ENCODE results near the gene LYZL1.
"Not testable (repeated sequence)": the region's sequence is repeated elsewhere in the genome, so short reads cannot be mapped to it uniquely, and the experiment has no call there.

LYZL1 gene

DNA sequence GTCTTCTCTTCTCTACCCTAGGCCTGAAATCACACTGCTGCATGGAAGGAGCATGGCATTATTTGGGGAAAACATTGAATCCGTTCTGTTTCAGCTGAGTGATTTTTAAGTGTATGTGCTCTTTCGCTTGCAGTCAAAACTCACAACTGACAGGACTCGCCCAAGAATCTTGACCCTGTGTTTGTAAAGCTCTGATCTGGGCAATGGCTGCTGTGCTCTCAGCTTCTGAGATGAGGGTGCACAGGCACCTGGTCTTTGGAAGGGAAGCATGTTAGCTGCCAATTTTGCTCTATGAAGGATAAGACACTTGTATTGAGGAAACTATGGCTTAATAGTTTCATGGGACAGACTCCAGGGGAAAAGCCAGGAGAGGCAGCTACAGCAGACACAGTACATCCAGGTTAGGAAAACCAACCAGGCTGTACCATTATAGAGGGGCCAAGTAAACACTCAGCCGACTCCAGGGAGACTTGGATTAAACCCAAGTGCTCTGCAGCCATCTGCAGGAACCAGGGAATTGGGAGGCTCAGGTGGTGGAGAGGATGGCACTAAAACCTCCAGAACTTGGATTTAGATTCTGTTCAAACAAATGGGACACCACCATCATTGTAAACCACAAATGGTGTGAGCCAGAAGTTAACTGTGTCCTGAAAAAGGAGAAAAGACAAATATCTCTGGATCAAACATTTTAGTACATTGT, 43.3 kb downstream of the LYZL1 start:
- DNase-seq (ENCODE audit: low spot score): no peak

DNA sequence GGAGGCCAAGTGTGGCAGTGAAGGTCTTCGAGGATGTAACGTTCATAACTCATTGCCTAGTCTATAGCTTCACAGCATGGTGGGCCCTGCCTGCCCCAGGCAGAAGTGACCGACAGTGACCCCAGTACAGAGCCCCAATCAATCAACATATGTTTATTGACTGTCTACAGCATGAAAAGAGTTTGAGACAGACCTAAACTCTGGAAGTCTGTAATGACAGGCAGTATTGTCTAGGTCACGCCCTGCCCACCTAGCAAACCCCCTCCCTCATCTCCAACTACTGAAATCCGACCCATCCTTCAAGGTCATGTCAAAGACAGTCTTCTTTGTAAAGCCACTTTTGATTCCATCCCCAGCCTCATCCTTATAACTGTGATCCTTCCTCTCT, 43.9 kb downstream of the LYZL1 start:
- DNase-seq (ENCODE audit: low spot score): no peak

DNA sequence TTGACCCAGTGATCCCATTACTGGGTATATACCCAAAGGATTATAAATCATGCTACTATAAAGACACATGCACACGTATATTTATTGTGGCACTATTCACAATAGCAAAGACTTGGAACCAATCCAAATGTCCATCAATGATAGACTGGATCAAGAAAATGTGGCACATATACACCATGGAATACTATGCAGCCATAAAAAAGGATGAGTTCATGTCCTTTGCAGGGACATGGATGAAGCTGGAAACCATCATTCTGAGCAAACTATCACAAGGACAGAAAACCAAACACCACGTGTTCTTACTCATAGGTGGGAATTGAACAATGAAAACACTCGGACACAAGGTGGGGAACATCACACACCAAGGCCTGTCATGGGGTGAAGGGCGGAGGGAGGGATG, 48.7 kb downstream of the LYZL1 start:
- DNase-seq (ENCODE audit: low spot score): not testable (repeated sequence)

DNA sequence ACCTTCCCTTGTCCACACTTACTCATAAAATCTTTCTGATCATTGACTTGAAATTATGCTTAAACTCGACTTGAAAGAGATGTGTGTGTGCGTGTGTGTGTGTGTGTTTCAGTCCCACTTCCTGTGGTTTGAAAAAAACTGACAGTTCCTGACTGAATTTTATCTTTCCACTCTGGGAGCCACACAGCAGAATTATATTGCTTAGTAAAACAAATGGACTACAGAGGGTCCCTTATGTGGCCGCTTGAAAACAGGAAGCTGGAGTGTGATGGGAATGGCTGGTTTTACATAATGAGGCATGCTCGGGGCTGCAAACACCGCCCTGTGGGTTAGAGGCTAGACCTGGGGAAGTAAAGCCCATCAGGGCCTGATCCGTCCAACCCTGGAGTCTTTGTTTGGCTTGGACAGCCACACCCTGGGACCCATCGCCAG, 54.8 kb downstream of the LYZL1 start:
- DNase-seq (ENCODE audit: low spot score): no peak

DNA sequence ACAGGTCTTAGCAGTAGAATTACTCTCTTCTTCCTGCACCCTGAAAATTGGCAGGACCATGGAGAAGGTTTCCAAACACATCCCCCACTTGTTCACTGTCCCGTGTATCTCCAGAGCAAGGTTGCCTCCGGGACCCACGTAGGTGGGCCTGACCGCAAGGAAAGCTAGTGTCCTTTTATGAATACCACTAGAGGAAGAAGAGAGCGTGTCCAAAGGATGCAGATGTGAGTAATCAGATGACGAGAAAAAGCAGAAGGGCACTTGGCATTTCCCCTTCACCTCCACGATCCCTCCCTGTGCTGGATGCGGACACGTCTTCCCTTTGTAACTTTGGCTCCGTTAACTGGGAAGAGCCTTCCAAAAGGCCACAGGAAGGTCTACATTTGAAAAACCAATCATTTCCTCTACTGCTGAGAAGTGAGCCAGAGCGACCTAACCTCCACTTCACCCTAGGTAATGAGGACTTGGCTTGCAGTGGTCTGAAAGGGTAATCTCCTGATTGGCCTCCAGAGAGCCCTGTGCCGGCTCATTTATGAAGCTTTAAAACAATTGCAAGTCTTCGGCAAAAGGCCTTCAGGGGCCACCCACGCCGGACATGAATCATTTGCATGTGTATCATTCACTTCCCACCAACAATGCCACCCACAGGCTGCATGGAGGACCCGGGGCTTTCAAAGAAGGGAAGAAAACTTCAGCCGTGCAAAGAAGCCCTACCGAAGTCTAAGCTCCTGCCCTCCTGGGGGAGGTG, 55.4 kb downstream of the LYZL1 start:
- DNase-seq (ENCODE audit: low spot score): no peak

DNA sequence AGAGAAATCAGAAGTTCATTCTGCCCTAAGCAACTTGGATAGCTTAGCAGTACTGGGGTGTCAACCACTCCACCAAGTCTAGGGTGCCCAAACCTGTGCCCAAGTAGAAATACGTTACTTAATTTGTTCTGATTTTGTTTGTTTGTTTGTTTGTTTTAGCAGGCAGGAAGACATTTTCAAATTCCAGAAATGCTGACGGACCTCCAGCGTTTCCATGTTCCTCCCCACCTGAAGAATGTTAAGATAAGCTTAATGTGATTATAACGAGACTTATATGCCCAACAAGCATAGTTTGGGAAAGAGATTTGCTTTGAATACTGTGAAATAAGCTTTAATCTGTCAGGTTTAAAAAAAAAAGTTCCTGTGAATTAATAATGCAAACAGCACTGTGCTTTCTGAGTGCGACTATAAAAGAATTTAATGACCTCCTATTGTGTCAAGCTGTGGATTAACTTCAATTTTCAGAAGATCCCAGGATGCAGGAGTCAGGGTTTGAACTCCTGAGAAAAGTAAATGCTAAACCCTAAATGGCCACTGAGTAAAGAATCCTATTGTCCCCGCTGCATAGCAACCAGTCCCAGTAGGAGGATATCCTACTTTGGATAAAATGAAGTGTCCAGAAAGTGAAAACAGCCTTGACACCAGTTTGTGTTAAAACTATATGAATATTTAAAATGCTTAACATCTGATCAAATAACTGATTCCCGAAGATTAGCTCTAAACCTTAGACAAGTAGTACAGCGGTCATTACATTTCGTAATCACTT, 56.5 kb downstream of the LYZL1 start:
- no peak for DNase-seq (ENCODE audit: low spot score)

DNA sequence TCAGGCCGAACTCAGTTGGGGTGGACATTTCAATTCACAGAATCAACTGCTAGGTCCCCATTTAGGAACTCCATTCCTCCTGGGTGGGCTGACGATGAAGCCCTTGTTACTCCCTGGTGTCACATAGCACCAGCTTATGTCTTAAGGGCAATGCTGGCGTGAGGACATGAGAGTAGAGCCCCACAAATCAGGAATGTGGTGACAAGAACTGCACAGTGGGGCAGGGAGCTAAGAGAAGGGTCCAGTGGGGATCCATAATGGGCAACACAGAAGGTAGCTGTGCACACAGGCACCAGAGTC, 57.0 kb downstream of the LYZL1 start:
- no peak for DNase-seq (ENCODE audit: low spot score)

DNA sequence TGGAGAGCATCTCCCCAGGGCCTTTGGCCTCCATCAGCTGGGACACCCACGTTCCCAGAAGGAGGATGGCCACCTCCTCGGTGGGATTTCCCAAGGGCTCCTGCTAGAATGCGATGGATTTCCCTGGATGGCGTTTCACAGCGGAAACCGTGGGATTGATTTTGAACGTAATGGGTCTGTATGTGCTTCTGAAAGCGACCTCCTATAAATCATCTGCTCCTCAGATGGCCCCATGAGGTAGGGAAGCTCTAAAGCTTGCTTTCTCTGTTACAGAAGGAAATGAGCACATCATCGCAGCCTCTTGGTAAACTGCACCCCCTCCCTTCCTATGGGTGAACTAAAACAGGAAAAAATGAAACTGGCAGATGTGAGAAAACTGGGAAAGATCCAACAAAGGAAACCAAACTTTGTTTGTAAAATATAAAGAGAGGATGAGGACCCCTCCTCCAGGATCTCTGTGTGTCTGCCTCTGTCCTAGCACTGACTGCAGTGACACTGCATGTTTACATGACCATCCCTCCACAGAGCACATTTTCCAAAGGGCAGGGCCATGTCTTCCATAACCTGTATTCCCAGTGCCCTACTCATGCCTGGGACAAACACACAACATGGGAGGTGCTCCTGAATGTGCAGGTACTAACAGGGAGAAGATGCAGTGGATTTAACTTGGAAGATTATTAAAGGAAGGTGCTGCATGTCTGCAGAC, 57.6 kb downstream of the LYZL1 start:
- no peak for DNase-seq (ENCODE audit: low spot score)

DNA sequence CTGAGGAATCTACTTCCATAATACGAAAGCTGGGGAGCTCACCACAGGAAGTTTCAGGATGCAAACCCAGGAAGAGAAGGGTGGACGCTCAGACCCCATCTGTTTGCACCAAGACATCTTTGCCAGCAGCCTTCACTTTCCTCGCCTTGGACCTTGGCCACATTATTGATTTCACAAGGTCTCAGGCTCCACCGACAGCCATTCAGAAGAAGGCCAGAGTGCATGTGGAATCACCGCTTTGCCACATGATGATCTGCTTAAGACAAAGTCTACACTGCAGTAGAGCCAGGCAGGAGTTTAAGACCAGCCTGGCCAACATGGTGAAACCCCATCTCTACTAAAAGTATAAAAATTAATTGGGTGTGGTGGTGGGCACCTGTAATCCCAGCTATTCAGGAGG, 60.0 kb downstream of the LYZL1 start:
- DNase-seq (ENCODE audit: low spot score): no peak

DNA sequence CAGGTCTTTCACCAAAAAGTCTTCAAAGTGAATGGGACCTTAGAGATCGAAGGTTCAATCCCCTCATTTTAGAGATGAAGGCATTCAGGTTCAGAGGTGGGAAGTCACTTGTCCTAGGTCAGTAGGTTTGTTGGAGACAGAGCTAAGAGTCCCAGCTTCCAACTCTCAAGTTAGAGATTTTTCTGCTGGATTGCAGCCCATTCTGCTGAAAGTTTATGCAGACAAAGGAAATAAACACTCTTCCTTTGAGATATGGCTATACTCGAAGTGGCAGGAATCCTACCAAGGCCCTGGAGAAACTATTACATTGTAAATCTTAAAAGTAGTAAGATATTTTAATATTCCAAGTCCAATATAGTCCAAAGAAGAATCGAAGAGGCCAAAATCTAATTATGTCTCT, 64.4 kb downstream of the LYZL1 start:
- no peak for DNase-seq (ENCODE audit: low spot score)

DNA sequence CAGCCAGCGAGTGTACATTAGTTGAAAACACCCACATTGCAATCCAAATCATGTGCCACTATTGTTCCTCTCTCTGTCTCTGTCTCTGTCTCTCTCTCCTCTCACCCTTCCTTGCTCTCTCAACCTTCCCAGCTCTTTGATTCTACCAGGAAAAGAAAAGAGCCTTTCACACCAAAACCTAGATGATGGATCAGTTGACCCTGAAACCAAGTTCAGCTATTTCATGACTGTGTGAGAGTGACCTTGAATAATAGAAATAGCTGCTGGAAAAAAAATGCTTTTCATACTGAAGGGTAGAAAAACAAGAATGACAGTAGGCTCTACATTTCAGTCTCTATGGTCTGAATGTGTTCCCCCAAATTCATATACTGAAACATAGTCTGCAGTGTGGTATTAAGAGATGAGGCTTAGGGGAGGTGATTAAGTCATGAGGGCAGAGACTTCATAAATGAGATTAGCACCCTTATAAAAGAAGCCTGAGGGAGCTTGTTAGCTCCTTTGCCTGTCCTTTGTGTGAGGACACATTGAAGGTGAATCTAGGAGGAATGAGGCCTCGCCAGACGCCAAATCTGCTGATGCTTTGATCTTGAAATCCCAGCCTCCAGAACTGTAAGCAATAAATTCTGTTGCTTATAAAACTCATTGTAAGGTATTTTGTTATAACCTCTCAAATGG, 65.2 kb downstream of the LYZL1 start:
- DNase-seq (ENCODE audit: low spot score): no peak

DNA sequence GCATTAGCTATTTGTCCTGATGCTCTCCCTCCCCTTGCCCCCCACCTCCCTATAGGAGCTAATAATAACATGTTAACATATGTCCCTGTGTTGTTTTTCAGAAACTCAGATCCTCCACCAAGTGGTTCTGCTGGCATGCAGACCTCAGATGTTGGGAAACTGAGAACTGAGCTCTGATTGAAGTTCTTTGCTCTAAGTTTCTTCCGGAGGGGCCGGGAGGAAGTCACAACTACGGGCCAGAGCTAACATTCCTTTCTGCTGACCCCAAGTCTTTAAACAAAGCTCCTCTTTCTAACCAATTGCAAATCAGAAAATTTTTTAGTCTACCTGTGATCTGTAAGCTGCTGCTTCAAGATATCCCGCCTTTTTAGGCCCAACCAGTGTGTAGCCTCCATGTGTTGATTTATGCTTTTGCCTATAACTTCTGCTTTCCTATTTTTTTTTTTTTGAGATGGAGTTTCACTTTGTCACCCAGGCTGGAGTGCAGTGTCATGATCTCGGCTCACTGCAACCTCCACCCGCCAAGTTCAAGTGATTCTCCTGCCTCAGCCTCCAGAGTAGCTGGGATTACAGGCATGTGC, 66.6 kb downstream of the LYZL1 start:
- DNase-seq (ENCODE audit: low spot score): no peak

DNA sequence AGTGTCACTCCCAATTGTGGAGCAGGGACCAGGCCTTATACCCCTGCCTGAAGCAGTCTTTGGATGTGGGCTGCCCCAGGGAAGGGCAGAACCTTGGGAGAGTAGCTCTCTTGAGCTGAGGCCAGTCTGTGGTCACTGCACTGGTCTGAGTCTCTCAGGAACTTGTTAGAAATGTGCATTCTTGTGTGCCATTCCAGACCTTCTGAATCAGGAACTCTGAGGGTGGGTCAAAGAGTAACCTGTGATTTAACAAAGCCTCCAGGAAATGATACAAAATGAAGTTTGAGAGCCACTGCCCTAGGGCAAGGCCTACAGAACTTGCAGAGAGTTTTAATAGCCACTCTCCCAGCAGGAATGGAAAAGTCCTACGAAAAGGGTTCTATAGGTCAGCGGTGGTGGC, 68.1 kb downstream of the LYZL1 start:
- DNase-seq (ENCODE audit: low spot score): no peak

DNA sequence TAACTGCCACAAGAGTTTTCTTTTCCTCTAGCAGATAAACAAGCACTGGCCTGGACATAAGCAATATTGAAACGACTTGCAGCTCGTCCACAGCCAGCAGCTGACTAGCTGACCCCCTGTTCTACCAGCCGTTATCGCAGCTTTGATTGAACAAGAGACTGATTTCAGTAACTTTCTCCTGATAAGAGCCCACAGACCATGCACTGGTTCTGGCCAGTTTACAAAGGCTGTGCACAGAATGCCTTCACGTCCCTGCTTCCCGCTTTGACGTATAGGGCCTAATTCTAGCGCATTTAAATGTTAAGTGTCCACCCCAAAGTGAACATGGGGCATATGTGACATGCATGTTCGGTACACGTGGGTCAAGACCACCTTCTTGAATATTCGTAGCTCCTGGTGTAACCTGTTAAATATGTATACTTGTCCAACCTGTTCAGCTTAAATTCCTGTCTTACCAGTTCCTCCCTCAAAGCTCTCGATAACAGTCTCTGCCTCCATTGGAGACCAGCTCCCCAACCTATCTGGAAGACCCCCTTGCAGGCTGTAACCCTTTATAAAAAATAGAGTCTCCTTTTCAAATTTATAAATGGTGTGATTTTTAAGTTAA, 69.2 kb downstream of the LYZL1 start:
- no peak for DNase-seq (ENCODE audit: low spot score)

DNA sequence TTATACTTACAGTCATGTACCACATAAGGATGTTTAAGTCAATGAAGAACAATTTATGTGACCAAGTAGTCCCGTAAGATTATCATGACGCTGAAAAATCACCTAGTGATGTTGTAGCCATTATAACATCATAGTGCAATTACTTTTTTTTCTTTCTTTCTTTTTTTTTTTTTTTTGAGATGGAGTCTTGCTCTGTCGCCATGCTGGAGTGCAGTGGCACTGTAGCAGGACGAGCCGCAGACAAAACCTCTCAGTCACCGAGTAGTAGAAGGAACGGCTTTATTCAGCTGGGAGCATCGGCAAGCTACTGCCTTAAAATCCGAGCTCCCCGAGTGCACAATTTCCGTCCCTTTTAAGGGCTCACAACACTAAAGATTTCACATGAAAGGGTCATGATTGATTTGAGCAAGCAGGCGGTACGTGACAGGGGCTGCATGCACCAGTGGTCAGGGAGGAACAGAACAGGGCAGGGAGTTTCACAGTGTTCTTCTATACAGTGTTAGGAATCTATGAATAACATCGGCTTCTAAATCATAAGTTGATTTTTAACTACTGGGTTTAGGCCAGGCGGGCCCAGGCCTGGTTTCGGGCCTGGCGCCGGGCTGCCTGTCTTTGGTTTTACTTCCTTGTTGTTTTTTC, 71.5 kb downstream of the LYZL1 start:
- not testable (repeated sequence) for DNase-seq (ENCODE audit: low spot score)

Measured in CD4-positive, alpha-beta T cell treated with Interleukin-6 at 100 ng/mL for 8 hours (primary cell).